Stimulated activated CD4-positive, alpha-beta T cell treated with anti-CD3 and anti-CD28 coated beads, Interleukin-4, amount 100 ng/mL, for 24 hours (primary cell): ENCODE data around the gene NDRG4.

Source experiments
- DNase-seq: peaks from one replicate; pipeline ENCODE4 v3.0.0-alpha.2; 2020

NDRG4 gene

DNA sequence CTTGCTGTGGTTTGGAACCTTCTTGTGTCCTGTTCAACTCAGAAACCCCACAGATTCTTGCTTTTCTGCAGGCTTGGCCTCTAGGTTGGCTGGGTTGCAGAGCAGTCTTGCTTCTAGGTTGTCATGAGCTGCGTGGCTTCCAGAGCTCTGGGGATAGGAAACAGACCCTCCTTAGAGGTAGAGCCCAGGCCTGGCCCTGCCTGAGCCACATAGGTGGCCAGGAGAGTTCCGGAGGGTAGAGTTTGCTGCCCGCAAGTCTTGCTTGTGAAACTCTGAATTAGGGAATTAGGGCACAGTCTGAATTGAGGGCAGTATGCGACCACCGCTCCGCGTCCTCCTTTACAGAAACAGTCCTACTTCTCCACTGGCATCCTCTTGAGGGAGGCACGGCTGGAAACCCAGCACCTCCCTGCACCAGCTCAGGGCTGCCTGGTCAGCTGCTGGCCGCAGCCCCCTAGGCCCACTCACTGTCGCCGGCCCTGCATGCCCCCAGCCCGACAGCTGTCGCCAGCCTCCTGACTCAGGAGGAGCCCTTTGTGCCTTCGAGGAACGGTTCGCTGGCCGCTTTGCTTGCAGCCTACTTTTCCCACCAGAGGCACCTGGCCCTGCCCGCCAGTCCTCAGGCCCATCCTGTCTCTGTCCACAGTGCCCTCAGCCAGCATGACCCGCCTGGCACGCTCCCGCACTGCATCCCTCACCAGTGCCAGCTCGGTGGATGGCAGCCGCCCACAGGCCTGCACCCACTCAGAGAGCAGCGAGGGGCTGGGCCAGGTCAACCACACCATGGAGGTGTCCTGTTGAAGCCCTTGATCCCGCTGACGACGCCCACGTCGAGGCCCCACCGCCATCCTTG, 11.1 kb downstream of the NDRG4 start:
- DNase-seq = no peak

DNA sequence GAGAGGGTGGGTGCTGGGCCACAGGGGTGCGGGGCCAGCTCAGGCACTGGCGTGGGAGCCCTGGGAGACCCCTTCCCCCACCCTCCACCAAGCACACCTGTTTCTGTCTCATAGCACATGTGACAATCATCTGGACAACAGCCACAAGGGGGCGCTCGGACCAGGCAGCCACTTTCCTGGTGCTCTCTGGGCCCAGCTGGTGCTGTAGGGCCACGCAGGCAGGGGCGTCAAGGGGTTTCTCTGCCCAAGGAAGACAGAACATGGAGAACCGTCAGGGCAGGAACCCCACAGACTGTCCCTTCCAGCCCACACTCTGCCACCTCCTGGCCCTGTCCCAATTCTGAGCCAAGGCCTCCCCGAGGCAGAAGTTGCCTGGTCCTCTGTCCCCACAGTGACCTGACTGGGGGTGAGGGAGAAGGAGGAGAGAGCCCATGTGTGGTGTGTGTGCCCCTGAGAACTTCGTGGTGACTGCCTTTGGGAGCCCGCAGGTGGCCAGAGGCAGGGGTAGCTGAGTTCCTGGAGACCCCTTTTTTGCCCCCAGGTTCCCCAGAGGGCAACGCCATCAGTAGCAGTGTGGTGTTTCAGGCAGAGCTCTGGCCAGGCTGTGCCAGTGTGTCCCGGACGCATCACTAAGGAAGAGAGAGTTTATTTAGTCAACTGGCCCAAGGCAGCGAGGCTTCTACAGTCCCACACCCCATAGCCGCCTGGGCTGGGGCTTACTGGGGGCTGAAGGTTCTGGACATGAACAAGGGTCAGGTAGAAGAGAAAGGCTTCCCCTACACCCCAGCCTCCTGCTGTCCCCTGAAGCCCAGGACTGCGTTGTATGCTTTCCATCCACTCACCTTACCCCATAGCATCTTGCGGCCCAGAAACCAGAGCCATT, 12.2 kb downstream of the NDRG4 start:
- DNase-seq = peak; percentile 89

DNA sequence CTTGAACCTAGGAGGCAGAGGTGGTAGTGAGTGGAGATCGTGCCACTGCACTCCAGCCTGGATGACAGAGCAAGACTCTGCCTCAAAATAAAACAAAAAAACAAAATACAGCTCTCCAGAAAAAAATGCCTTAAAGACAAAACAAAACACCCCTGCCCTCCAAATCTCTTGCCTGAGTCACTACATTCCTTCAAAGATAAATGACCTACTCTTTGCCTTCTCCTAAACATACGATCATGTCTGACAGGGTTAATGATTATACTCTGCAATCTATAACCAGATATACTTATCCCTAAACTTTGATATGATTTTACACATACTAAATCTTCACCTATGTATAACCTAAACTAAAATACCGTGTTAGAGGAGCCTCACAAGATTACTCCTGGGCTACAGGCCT, 13.9 kb downstream of the NDRG4 start:
- no peak for DNase-seq

DNA sequence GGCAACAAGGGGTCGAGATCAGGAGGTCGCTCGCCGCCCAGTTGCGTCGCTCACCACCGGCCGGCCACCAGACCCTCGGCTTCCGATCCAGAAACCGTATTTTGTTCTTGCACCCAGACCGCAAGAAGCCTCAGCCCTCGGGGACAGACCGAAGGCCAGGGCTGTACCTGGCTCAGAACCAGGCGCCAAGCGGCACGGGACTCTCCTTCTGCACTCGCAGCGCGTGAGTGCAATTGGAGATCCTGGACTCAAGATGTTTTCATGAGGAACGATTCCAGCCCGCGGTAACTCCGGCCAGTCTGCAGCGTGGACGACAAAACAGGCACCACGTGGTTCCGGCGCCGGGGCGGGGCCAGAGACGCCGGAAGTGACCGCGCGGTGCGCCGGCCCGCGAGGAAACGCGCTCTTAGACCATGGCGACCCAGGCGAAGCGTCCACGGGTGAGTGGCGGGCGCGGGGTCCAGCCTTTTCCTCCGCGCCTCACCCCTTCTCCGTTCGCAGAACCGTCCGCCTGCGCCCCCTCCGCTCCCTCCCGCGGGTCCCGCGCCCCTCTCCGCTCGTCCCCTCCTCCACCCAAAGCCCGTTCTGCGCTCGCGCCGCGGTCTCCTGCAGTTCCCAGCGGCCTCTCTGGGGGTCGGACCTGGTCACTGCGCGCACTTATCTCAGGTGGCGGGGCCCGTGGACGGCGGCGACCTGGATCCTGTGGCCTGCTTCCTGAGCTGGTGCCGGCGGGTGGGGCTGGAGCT, 15.4 kb downstream of the NDRG4 start, which contains the start of gene SETD6:
Gene SETD6, plus strand, starts transcription at position 393 of the 746 bp plus-strand sequence. Its CDS starts 21 bp downstream, at position 414.
- peak; percentile 81 for DNase-seq

DNA sequence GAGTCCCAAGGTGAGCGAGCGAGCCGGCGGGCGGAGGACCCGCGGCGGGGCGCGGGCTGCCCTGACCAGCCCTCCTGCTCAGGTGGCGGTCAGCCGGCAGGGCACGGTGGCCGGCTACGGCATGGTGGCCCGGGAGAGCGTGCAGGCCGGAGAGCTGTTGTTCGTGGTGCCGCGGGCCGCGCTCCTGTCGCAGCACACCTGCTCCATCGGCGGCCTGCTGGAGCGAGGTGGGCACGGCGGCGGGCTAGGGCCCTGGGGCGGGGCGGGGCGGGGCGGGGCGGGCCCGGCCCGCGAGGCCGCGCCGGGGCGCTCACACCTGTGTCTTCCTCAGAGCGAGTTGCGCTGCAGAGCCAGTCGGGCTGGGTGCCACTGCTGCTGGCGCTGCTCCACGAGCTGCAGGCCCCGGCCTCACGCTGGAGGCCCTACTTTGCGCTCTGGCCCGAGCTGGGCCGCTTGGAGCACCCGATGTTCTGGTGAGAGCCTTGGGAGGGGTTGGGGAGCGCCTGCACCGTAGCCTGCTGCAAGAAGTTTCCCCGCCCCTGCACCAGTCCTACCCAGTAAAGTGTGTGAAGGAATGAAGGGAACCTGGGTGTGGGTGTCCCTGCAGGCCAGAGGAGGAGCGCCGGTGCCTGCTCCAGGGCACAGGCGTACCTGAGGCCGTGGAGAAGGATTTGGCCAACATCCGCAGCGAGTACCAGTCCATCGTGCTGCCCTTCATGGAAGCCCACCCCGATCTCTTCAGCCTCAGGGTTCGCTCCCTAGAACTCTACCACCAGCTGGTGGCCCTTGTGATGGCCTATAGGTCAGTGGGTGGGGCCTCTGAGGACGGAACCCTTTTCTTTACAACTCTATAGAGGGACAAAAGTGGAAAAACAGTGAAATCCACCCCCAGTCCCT, 16.2 kb downstream of the NDRG4 start:
- DNase-seq = peak; percentile 33

DNA sequence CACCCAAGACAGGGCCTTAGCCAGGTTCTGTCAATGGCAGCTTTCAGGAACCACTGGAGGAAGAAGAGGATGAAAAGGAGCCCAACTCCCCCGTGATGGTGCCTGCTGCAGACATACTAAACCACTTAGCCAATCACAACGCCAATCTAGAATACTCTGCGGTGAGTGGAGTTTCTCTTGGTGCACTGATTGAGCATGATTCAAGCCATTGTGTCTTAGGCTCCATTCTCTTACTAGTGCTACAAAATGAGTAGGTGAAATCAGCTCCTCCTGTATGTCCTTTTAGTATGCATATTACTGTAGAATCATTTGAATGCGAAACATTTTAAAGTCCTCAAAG, 16.8 kb downstream of the NDRG4 start:
- no peak for DNase-seq

DNA sequence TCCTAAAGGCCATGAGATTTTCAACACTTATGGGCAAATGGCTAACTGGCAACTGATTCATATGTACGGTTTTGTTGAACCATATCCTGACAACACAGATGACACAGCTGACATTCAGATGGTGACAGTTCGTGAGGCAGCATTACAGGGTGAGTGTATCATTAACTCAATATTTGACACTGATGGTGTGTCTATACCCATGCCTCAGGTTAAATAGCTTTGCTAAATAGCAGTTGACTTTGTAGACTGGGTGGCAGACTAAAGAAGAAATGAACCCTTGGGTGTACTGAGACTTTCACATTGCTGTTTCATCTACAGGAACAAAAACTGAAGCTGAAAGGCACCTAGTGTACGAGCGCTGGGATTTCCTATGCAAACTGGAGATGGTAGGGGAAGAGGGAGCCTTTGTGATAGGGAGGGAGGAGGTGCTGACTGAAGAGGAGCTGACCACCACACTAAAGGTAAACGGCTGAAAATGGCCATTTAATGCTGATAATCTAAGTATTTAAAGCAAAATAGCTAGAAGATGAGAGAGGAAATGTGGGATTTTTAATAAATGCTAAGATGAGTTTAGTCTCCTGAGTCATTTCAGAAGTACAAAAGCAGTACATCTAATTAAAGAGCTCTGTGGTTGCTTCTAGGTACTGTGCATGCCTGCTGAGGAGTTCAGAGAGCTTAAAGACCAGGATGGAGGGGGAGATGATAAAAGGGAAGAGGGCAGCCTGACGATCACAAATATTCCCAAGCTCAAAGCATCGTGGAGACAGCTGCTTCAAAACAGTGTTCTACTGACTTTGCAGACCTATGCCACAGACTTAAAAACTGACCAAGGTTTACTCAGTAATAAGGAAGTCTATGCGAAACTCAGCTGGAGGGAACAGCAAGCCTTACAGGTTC, 18.4 kb downstream of the NDRG4 start:
- DNase-seq = no peak

DNA sequence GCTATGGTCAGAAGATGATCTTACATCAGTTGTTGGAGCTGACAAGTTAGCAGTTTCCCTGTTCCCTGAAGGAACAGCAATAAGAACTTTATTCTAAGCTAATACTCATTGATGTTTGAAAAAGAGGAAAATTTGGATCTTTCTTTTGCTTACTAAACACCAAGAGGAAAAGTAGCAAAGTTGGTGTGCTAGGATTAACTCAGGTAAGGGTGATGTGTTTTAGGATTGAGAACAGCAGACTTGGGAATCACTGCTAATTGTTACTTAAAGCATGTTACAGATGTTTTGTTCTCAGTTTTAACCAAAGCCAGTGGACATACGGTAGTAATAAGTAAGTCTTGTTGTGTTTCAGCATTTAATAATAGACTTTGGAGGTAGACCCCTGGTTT, 19.0 kb downstream of the NDRG4 start:
- DNase-seq = no peak

DNA sequence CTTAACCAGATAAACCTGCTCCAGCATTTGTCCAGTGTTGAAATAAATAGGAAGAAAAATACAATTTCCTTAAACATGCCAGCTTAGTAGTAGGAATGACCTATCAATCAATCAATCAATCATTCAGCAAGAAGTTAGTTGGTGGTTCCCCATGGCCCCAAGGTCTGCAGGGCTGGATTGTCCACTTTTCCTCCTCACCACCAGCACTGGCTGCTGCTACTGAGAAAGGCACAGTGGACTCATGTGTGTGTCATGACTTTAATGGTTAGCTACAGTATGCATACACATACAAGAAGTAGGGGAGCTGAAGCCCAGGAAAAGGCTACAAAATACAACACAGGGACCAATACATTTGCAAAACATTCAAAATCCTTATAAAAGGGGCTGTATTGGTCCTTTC, 19.8 kb downstream of the NDRG4 start:
- no peak for DNase-seq

DNA sequence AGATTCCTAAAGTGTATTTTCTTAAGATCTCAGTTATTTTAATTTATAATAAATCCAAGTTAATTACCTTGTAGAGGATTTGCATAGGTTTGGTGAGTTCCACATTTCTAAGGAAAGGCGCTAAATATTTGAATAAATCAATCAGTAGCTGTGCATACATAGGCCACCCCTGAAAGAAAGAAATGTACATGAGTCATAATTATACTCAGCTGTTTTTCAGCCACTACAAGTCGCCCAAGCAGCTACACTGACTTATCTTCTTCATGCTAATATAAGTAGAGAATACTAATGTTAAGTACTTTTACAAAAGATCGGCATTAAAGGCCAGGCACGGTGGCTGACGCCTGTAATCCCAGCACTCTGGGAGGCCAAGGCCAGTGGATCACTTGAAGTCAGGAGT, 30.2 kb downstream of the NDRG4 start:
- DNase-seq = no peak

DNA sequence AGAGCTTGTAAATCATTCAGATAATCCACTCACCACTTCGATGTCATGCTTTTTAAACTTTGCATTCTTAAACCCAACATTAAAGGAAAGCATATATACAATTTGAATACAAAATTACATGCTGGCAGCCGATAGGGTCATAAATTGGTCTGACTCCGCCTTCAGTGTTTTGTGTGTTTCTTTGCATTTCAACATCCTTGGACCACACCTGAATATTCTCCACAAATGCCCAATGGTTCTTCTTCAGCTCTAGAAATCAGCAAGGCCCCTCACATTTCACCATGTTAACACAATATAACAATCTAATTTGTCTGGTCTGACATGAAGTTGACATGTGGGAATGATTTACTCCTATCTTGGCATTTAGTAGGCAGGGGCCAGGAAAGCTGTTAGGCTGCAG, 32.5 kb downstream of the NDRG4 start:
- DNase-seq = no peak

DNA sequence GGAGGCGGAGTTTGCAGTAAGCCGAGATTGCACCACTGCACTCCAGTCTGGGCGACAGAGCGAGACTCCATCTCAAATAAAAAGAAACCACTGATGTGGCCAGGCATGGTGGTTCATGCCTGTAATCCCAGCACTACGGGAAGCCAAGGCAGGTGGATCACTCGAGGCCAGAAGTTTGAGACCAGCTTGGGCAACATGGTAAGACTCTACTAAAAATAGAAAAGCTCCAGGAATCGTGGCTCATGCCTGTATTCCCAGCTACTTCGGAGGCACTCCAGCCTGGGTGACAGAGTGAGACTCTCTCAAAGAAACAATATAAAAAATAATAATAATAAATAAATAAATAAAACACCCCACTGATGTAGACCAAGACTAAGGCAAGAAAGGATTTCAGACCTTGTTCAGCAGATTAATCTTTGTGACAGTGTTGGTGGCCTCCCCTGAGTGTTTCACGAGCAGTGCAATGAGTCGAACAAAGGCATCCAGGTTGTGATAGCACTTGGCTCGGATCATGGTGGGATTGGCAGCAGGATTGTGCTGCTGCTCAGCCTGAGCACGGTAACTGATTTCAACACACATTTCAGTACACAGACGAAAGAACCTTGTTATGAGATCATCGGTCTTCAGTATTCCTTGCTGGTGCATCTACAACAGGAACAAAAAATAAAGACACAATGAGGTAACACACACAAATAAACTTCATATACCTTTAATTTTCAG, 34.0 kb downstream of the NDRG4 start:
- DNase-seq = no peak

DNA sequence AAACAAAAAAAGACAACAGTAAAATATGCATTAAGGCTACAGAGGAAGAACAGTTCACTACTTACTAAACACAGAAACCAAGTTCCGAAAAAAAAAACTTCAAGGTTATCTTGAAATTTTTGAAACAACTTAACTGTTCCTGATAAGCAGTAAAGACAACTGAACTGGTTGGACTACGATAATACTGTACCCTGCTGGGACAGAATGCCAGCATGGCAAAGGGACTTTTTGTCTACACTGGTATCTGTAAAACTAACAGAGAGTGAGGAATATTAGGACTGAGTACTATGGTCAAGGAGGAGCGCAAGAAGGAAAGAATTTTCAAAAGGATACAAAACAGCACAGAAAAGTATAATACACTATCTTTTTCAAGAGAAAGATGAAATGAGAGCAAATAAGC, 35.2 kb downstream of the NDRG4 start:
- no peak for DNase-seq

DNA sequence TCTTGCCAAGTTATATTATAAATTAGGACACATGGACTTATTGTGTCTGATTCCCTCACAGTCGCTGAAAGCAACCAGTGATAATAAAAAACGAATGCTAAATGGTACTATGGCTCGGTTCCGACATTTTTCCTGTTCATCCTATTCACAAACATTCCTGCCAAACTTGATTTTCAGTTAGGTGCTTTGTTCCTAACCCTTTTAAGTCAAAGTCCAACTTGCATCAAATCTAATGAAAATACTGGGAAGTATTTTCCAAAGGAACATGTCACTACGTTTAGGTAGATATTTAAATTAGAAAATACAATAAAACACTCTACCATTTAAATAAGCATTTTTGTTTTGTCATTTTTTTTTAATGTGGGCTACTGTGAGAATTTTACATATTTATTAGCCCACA, 36.3 kb downstream of the NDRG4 start:
- DNase-seq = no peak

DNA sequence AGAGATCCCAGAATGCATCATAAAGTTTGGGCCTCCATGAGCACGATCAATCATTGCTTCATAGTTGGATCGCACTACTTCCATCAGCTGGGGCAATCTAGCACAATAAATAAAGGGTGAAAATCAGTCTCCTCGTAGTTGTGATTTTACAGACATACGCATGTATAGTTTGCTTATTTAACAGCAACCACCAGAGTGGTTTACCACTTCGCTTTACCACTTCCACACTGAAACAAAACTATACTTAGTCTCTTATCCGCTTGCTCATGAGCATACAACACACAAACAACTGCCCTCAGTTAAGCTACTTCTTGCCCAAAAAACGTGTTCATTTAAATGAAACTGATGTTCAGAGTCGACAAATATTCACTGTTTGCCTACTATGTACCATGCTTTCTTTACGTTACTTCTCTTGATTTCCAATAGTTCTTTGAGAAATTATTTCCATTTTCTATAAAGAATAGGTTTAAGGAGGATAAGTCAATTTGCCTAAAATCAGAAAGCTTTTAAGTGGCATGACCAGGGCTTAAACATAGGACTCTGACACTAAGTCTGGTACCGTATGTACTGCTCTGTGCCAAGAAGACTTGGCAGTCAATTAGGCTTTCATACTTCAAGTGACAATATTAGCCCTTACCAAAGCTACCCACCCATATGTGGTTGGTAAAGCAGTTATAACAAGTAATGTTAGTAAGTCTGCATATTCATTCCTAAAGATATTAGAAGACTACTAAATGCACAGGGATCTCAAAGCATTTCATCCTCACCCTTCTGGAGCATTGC, 37.4 kb downstream of the NDRG4 start:
- DNase-seq = no peak

DNA sequence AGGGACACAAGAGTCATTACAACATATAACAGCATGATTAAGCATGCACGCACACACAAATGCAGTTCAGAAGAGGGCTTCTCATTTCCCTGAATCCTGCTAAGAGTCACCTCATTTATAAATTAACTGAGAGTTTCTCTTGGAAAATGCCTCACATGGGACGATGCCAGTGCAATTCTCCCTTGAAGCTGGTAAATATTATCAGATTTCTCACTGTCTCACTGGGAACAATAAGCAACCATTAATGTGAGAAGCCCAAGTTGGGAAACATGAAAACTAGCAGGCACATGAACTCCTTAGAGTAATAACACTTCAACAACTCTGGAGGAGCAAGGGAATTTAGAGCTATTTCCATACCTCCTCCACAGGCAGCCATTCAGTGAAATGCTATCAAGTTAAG, 41.8 kb downstream of the NDRG4 start:
- DNase-seq = no peak

DNA sequence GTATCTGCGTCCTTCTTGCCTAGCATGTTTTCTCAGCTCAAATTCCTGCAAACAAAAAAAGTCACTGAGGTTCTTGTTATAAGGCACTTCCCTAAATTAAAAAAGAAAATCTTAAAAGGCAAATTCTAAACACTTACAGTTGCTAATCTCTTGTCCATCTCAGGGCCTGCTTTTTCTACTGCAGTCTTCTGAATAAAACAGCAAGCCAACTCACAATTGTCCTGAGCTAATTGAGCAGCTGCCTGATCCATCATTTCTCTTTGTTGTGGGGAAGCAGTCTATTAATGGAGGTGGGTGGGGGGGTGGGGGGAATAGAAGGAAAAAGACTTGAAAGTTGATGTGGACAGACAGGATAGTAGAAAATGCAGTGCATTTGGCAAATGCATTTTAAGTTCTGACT, 42.3 kb downstream of the NDRG4 start:
- DNase-seq = no peak

DNA sequence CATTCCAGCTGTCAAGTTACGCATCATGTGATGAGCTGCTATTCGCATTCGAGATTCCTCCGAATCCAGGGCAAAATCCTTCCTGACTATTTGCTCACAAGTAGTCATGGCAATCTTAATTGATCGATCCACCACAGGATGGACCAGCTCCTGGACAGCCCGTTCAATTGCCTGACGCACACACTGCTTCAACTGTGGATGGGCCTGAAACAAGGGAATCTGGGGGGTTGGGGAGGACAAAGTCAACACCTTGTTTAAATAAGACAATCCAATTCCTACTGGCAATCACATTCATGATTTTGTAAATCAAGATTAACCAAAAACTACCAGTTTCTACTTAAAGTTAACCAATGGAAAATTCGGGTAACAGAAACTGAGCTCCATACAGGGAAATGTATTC, 43.7 kb downstream of the NDRG4 start:
- DNase-seq = no peak

DNA sequence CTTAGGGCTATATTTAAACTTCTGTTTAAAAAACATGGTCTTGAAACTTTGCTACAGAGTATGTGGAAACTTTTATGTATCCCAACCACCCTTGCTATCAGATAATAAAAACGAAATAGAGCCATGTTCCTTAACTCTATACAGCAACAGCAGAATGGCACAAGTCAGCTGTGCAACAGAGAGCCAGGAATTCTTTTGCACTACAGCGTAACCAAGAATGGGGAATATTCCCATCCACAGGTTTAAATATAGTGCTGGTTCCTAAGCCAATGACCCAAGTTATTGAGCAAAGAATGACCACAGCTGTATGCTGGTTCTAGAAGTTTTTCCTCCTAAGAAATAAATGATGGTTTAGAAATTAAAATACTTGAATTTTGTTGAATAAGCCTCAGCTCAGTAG, 48.4 kb downstream of the NDRG4 start:
- DNase-seq = no peak

DNA sequence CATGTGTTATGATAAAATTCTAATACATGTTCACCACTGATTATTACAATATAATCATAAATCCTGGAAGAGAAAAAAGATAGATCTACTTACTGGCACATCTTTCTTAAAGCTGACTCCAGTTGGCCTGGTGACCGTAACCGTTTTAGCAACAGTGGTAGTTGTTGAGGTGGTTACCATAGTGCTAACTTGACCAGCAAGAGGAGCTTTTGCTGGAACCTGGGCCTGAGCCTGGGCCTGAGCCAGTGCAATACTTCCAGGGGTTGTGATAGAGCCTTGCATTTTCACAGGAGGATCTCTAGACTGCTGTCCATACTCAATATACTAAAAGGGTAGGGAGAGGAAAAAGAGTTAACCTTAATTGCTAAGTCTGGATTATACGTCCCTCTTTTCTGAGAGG, 51.6 kb downstream of the NDRG4 start:
- no peak for DNase-seq
